ENCODE data around the gene NEK7.
"Not testable (repeated sequence)": the region's sequence is repeated elsewhere in the genome, so short reads cannot be mapped to it uniquely, and the experiment has no call there.

Gene NEK7

DNA sequence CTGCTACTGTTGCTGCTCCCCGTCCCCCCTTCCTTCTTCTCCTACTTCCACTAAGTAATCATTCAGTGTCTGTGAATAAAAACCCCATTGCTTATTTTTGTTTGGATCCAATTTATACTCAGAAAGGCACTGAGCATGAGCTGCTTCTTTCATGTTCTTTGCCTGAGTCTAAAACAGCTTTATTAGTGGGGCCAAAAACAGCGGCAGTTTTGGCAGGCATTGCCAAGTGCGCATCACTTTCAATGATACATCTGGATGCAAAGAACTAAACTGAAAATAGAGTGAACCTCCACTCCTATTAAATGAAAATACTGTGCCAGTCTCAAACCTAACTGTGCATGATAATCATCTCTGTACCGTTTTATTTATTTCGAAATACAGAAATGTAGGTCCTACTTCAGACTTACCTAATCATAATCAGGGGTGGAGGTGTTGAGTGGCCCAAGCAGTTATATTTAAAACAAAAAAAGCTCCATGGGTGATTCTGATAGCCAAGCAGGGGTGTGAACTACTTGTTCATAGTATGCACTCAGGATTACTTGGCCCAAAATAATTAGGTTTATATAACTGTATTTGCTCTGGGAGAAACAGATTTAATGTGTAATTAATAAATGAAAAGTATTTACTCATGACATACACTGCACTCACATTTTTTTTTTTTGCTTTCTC, 48.4 kb downstream of the NEK7 start:
- no peak for DNase-seq (ENCODE audit: low read depth in 2 of 3, low spot score in 1 of 3)

DNA sequence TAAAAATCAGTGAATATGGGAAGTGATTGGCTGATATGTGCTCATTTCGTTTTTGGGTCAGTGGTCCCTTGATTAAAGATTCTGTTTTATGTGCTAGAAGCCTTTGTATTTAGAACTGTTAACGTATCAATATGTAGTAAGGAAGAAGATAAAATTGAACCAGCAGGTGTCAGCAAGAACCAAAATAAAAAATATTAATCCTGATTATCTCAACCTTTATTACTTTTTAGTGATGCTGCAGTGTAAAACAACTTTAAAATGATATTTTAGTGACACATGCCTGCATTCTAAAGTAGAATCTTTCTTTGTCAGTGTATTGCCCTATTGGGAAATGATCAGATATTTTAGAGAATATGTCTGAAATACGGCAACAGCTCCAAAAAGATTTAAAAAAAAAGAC, 49.5 kb downstream of the NEK7 start:
- DNase-seq (ENCODE audit: low read depth in 2 of 3, low spot score in 1 of 3), result no peak

DNA sequence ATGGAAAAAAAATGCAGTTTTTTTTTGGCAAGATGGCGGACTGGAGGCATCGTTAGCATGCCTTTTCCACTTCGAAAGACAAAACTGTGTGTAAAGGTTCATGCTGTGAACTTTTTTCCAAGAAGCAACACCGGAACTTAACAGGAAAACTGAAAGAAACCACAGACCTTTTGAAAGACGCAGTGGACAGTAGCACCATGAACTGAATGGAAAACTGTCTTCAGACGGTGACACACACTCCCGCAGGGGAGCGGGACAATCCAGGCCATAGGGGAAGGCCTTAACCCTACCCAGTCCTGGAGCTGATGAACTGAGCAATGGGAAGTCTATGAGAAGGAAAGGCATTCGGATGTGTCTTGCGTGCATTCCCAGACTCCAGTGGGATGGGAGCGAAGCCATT, 54.9 kb downstream of the NEK7 start:
- no peak for DNase-seq (ENCODE audit: low read depth in 2 of 3, low spot score in 1 of 3)

DNA sequence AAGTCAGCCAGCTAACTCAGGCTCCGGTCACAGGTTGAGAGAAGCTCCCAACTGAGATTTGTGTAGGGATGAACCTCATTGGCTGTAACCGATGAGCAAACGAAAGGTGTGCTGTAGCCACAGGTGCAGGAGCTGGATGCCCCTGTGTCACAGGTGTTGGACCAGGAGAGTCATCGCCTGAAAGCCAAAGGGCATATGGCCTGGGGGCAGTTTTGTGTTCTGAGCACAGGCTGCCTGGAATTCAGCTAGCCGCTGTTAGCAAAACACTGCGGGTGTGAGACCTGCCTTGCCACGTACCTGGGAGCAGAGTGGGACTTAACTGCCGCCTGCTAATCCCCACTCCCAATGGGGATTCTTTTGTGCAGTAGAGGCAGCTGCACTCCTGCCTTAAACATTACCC, 55.3 kb downstream of the NEK7 start:
- no peak for DNase-seq (ENCODE audit: low read depth in 2 of 3, low spot score in 1 of 3)

DNA sequence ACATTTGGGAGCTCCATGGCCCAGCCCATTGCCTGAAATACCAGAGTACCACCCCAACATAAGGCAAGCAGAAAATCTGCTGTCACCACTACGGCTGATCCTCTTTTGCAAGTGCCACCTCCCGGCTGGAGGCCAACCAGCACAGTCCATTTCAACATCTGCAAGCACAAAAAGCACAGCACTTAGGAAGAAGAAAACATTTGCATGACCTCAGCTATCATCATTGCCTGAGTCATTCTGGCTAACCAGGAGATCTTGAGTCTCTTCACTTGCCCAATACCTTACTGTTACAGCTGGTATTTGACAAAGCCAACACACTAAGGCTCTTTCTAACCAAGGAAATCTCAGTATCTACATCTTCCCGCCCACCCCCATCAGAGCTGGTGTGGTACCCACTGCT, 55.9 kb downstream of the NEK7 start:
- no peak for DNase-seq (ENCODE audit: low read depth in 2 of 3, low spot score in 1 of 3)

- DNase-seq (ENCODE audit: low read depth in 2 of 3, low spot score in 1 of 3), result no peak
Observed at GRCh38 chr1:198214924-198215323, 58.1 kb downstream of the NEK7 start.

DNA sequence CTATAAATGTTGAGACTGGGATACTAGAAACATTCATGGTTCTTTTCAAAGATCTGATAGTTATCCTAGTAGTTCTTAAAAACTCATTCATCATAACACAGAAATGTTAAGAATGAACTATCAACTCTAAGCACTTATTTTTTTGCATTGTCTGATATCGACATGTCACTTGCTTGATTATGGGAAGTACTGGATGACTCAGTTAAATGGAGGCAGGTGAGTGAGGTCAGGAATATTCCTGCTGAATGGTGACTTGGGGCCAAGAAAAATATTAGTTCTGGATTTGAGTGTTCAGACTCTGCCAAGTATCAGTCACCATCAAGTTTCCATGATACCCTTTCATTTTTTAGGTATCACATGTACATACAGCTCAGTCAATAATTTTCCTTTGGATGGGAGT, 63.6 kb downstream of the NEK7 start:
- no peak for DNase-seq (ENCODE audit: low read depth in 2 of 3, low spot score in 1 of 3)

GRCh38 chr1:198227010-198227409, 70.2 kb downstream of the NEK7 start:
- not testable (repeated sequence) for DNase-seq (ENCODE audit: low read depth in 2 of 3, low spot score in 1 of 3)

- DNase-seq (ENCODE audit: low read depth in 2 of 3, low spot score in 1 of 3), result not testable (repeated sequence)
Observed at GRCh38 chr1:198227454-198227853, 70.7 kb downstream of the NEK7 start.

GRCh38 chr1:198228925-198229324, 72.1 kb downstream of the NEK7 start:
- no peak for DNase-seq (ENCODE audit: low read depth in 2 of 3, low spot score in 1 of 3)

GRCh38 chr1:198231779-198232178, 75.0 kb downstream of the NEK7 start:
- DNase-seq (ENCODE audit: low read depth in 2 of 3, low spot score in 1 of 3), result no peak

GRCh38 chr1:198232378-198232777, 75.6 kb downstream of the NEK7 start:
- DNase-seq (ENCODE audit: low read depth in 2 of 3, low spot score in 1 of 3), result no peak

DNA sequence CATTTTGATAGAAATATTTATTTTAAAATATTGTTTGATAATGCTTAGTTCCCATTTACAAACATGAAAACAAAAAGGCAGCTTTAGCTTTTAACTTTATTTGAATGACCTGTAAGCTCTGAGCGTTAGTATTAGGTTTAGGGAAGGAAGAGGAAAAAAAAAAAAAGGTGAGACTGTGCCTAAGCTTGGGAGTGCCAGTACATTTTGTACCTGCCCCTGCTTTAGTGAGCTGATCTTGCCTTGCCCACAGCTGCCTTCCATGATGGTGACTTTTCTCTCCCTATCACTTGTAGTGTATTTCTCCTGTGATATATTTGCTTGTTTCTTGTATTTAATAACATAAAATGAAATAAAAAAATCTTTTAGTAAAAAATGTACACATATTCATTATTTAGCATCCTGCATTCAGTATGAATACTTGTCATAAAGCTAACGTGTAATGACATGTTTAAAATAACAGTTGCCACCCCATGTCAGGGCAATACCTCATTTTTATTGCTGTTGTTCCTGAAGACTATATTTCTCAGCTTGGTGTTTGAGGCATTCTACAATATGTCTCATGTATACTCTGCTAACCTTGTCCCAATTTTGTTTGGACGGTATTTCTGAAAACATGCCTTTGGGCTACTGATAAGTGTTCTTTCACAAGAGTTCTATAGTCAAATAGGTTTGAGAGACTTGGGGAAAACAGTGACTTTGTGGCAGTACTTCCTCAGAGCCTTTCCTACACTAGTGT, 76.3 kb downstream of the NEK7 start:
- DNase-seq (ENCODE audit: low read depth in 2 of 3, low spot score in 1 of 3), result no peak

GRCh38 chr1:198234520-198235251, 77.9 kb downstream of the NEK7 start:
- no peak for DNase-seq (ENCODE audit: low read depth in 2 of 3, low spot score in 1 of 3)

- no peak for DNase-seq (ENCODE audit: low read depth in 2 of 3, low spot score in 1 of 3)
Observed at GRCh38 chr1:198238121-198238520, 81.3 kb downstream of the NEK7 start.

- DNase-seq (ENCODE audit: low read depth in 2 of 3, low spot score in 1 of 3), result no peak
Observed at GRCh38 chr1:198241553-198241952, 84.8 kb downstream of the NEK7 start.

- DNase-seq (ENCODE audit: low read depth in 2 of 3, low spot score in 1 of 3), result no peak
Observed at GRCh38 chr1:198244772-198245171, 88.0 kb downstream of the NEK7 start.

GRCh38 chr1:198245379-198245778, 88.6 kb downstream of the NEK7 start:
- no peak for DNase-seq (ENCODE audit: low read depth in 2 of 3, low spot score in 1 of 3)

DNA sequence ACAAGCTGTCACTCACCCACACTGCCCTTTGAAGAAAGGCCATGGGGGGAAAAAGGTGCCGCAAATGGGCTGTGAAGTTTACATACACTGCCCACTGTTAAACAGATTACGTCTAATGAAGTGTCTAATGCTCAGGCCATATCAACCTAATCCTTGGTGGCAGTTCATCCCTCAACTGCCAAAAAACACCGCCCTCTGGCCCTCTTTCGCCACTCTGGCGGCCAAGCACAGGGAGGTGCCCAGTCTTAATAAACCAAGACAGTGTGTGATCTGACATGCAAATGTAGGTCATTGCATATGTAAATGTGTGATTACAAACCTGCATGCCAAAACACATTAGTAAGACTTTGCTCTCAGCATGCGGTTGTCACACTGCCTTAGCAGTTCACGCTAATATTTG, 89.5 kb downstream of the NEK7 start:
- no peak for DNase-seq (ENCODE audit: low read depth in 2 of 3, low spot score in 1 of 3)

- DNase-seq (ENCODE audit: low read depth in 2 of 3, low spot score in 1 of 3), result no peak
Observed at GRCh38 chr1:198253259-198253658, 96.5 kb downstream of the NEK7 start.

GRCh38 chr1:198253668-198254067, 96.9 kb downstream of the NEK7 start:
- no peak for DNase-seq (ENCODE audit: low read depth in 2 of 3, low spot score in 1 of 3)

GRCh38 chr1:198254521-198254920, 97.7 kb downstream of the NEK7 start:
- no peak for DNase-seq (ENCODE audit: low read depth in 2 of 3, low spot score in 1 of 3)

Data from stimulated activated CD4-positive, alpha-beta T cell treated with anti-CD3 and anti-CD28 coated beads, Interleukin-12 subunit alpha, Interleukin-12 subunit beta, amount 100 ng/mL, for 48 hours (primary cell).